Fibroblast of lung (primary cell): Measurements from ENCODE around the gene ABCC6. TPM values are rescaled to one million over a fixed set of nuclear protein-coding genes. Genes with fewer than 3 reads are reported as not detected.

Source experiments
- DNase-seq, 2 donors: peaks; one replicate each; pipeline versions ENCODE4 v3.0.0 to v3.0.0-alpha.2; 2010; ENCODE audit warnings: low read depth in 2 of 2
- H2AFZ ChIP-seq: 2 replicates; pipeline ENCODE4 v1.5.1; 2012; ENCODE audit warnings: low read length, control low read depth, inconsistent platforms
- H3K27ac ChIP-seq: 2 replicates; pipeline ENCODE4 v1.5.1; 2011; ENCODE audit warnings: low read length, control low read depth; ENCODE audit not compliant: insufficient read depth
- H3K27me3 ChIP-seq: 2 replicates; pipeline ENCODE4 v1.5.1; 2011; ENCODE audit warnings: mild to moderate bottlenecking, low read length; ENCODE audit not compliant: control insufficient read depth, insufficient read depth
- H3K36me3 ChIP-seq: 2 replicates; pipeline ENCODE4 v1.5.1; 2011; ENCODE audit warnings: low read length; ENCODE audit not compliant: control insufficient read depth, insufficient read depth
- H3K4me1 ChIP-seq: 2 replicates; pipeline ENCODE4 v1.5.1; 2011; ENCODE audit warnings: low read length; ENCODE audit not compliant: control insufficient read depth, insufficient read depth; ENCODE audit errors: extremely low read depth
- H3K4me2 ChIP-seq: 2 replicates; pipeline ENCODE4 v1.5.1; 2011; ENCODE audit warnings: low read length, control low read depth; ENCODE audit not compliant: insufficient read depth; ENCODE audit errors: extremely low read depth
- H3K4me3 ChIP-seq, 4 experiments: fragments of 200-600 bp in 1 of 4; sonication (generic) in 1 of 4; replicated peaks in 1 of 4; 2 replicates each; pipeline ENCODE4 v1.5.1; 2011 to 2016; ENCODE audit warnings: low read length in 4 of 4, low read depth in 3 of 4, mild to moderate bottlenecking in 3 of 4, control low read depth in 2 of 4, inconsistent platforms in 1 of 4, mixed read lengths in 1 of 4; ENCODE audit not compliant: insufficient read depth in 1 of 4; ENCODE audit errors: control extremely low read depth in 1 of 4
- H3K79me2 ChIP-seq: 2 replicates; pipeline ENCODE4 v1.5.1; 2012; ENCODE audit warnings: mild to moderate bottlenecking, low read length, inconsistent platforms; ENCODE audit not compliant: control insufficient read depth, insufficient read depth
- H3K9ac ChIP-seq: 2 replicates; pipeline ENCODE4 v1.5.1; 2011; ENCODE audit warnings: mild to moderate bottlenecking, low read length, control low read depth; ENCODE audit not compliant: insufficient read depth
- H3K9me3 ChIP-seq: 2 replicates; pipeline ENCODE4 v1.5.1; 2012; ENCODE audit warnings: low read depth, low read length; ENCODE audit not compliant: control insufficient read depth, insufficient read depth
- H4K20me1 ChIP-seq: 2 replicates; pipeline ENCODE4 v1.5.1; 2011; ENCODE audit warnings: low read length; ENCODE audit not compliant: control insufficient read depth, insufficient read depth; ENCODE audit errors: extremely low read depth
- CTCF ChIP-seq, 2 donors: IDR thresholded peaks in 1 of 2; conservative IDR thresholded peaks in 1 of 2; 1 replicate in 1 of 2; 2 replicates in 1 of 2; pipeline ENCODE4 v1.5.1; 2011 to 2012; ENCODE audit warnings: low read length in 2 of 2, control low read depth in 1 of 2, inconsistent platforms in 1 of 2, low read depth in 1 of 2, mild to moderate bottlenecking in 1 of 2
- EZH2 ChIP-seq: IDR thresholded peaks from 2 replicates; pipeline ENCODE4 v1.5.1; 2012; ENCODE audit warnings: low read length, control low read depth, mild to moderate bottlenecking; ENCODE audit errors: missing control alignments
- polyA plus RNA-seq, 2 donors: library from polyadenylated mRNA; depleted of rRNA in 1 of 2; stranded (reverse) in 1 of 2; unstranded in 1 of 2; fragments of >200 nt; gene quantifications; 2 replicates each; pipeline ENCODE4 v1.2.1, GENCODE V29; 2011 to 2012; ENCODE audit warnings: missing spikeins in 1 of 2
- total RNA-seq: library from RNA; depleted of rRNA; stranded (reverse); fragments of >200 nt; gene quantifications from 2 replicates; pipeline ENCODE4 v1.2.1, GENCODE V29; 2014

The ABCC6 gene
- total and polyA plus RNA-seq, 2 donors (not counting 1 experiment from before 2014, with no cell fraction given) = 0.87 to 6.3 TPM

GRCh38 chr16:16158741-16159374, 64.4 kb downstream of the ABCC6 start:
- Histone ChIP-seq H3K27ac (no peak overlapping the region), H4K20me1 (no peaks in the 10 kb centered on the region), H3K36me3 (no peaks in the 10 kb centered on the region), H3K79me2 (no peaks in the 10 kb centered on the region), H2AFZ (no peak overlapping the region), H3K4me2 (no peak overlapping the region), H3K4me3 (no peak overlapping the region), H3K9ac (no peak overlapping the region), H3K9me3 (no peaks in the 10 kb centered on the region), H3K27me3 (no peaks in the 10 kb centered on the region), H3K4me1 (no peaks in the 10 kb centered on the region)
- peak; percentile 15 to 27 for DNase-seq
- no peak for TF ChIP-seq CTCF (conservative IDR thresholded peaks at IDR 0.05 in 1 of 2, IDR thresholded peaks at IDR 0.05 in 1 of 2; ENCODE audit: low read depth in 1 of 2, low read length in 2 of 2)

- no peaks in the 10 kb centered on the region for H3K79me2 ChIP-seq
- H3K27ac ChIP-seq = no peak overlapping the region
- no peaks in the 10 kb centered on the region for H3K9me3 ChIP-seq
- no peaks in the 10 kb centered on the region for H4K20me1 ChIP-seq
- no peaks in the 10 kb centered on the region for H3K36me3 ChIP-seq
- no peak overlapping the region for H3K9ac ChIP-seq
- no peak overlapping the region for H2AFZ ChIP-seq
- no peaks in the 10 kb centered on the region for H3K4me1 ChIP-seq
- no peak for DNase-seq
- TF ChIP-seq CTCF (conservative IDR thresholded peaks at IDR 0.05 in 1 of 2, IDR thresholded peaks at IDR 0.05 in 1 of 2; ENCODE audit: low read depth in 1 of 2, low read length in 2 of 2) (no peak), EZH2 (no peak)
- no peak overlapping the region for H3K4me3 ChIP-seq
- no peak overlapping the region for H3K4me2 ChIP-seq
- no peaks in the 10 kb centered on the region for H3K27me3 ChIP-seq
Observed at GRCh38 chr16:16158082-16158658, 65.1 kb downstream of the ABCC6 start.

GRCh38 chr16:16157166-16157565, 66.1 kb downstream of the ABCC6 start:
- TF ChIP-seq EZH2 = no peak
- TF ChIP-seq CTCF (conservative IDR thresholded peaks at IDR 0.05 in 1 of 2, IDR thresholded peaks at IDR 0.05 in 1 of 2; ENCODE audit: low read depth in 1 of 2, low read length in 2 of 2) = no peak
- H3K27me3 ChIP-seq = no peaks in the 10 kb centered on the region
- H3K79me2 ChIP-seq = no peaks in the 10 kb centered on the region

More at GRCh38 chr16:16157166-16157565, 66.1 kb downstream of the ABCC6 start:
- Histone ChIP-seq H4K20me1 (no peaks in the 10 kb centered on the region), H3K36me3 (no peaks in the 10 kb centered on the region), H3K4me2 (no peak overlapping the region), H3K4me1 (no peaks in the 10 kb centered on the region), H2AFZ (no peak overlapping the region), H3K27ac (no peak overlapping the region), H3K9me3 (no peaks in the 10 kb centered on the region), H3K4me3 (no peak overlapping the region), H3K9ac (no peak overlapping the region)
- DNase-seq = no peak
